ENCODE data around the gene ARHGAP42.
A peak's percentile ranks its signal among the peaks of the same experiment; 100 is the strongest.

The ARHGAP42 gene

DNA sequence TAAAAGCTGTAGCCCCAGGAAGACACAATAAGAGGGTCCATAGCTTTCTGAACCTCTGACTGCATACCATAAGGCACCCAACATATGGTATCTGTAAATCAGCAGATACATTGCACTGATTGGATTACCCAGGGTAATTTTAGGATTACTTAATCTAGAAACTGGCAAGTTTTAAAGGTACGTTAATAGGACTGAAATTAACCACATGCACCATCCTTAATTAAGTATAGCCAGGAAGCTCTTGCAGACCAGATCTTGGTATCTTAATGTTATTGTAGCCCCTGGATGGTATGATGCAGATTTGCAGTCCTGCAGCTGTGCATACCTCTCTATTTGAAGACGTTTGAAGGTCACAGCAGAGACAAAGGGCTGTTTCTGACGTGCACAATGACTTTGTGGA is 72.8 kb downstream of the ARHGAP42 start:
- DNase-seq (ENCODE audit: low spot score): no peak

GRCh38 chr11:100760744-100761143 is 73.7 kb downstream of the ARHGAP42 start:
- no peak for DNase-seq (ENCODE audit: low spot score)

DNA sequence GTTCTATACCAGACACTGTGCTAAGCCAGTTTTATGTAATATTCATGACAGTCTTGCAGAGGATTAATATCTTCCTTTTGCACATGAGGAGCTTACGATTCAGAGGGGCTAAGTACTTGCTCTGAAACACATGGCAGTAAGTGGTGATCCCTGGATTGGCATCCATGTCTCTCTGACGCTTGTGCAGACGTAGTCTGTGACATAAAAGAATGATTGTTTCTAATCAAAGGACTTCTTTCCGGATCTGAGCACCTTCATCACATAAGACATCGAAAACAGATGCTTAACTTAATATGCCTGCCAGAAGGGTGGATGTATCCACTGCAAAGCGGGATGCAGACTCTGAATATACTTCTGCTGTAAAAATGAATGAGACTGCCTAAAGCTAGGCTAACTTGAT is 74.8 kb downstream of the ARHGAP42 start:
- DNase-seq (ENCODE audit: low spot score): no peak

DNA sequence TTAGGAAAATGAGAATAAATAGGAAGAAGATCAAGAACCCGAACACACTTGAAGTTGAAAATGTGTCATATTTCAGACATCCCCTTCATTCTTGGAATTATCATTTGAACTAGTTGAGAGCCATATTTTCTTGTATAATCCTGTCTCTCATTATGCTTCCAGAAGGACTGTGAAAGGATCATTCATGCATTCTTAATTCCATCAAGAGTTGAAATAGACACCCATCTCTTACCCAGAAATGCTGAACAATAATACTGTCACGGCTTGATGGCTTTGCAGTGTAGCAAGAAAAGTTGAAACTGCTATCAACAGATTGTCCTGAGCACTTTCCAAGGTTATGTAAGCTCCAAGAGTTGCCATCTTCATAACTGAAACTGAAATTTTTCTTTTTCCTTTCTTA is 79.7 kb downstream of the ARHGAP42 start:
- no peak for DNase-seq (ENCODE audit: low spot score)

- no peak for DNase-seq (ENCODE audit: low spot score)
Measured at GRCh38 chr11:100769165-100769564, 82.1 kb downstream of the ARHGAP42 start.

DNA sequence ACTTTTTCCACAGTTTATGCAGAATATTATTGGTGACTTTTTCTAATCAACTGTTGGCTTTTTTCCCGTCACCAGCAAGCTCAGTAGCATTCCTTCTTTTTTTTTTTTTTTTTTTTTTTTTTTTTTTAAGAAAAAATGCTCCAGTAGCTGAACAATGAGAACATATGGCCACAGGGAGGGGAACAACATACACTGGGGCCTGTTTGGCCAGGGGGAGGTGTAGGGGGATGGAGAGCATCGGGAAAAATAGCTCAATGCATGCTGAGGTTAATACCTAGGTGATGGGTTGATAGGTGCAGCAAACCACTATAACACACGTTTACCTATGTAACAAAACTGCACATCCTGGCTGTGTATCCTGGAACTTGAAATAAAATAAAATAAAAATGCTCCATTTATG is 82.5 kb downstream of the ARHGAP42 start:
- DNase-seq (ENCODE audit: low spot score): no peak

DNA sequence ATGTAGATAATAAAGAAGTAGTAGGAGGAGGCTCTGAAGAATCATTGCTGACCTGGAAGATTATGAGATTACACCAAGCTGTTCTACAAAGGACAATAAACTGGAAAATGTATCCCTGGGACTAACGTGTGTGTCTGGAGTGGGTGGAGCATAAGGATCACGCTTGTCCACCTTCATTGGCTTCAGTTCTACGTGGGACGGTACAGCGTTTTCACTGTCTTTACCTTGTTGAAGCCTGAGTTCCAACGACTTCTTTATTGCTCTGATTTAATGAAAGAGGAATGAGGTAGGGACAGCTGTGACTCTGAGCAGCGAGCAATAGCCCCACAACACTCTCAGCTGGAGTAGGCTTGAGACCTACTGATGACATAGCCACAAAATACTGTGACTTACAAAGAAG is 87.0 kb downstream of the ARHGAP42 start:
- DNase-seq (ENCODE audit: low spot score): no peak

DNA sequence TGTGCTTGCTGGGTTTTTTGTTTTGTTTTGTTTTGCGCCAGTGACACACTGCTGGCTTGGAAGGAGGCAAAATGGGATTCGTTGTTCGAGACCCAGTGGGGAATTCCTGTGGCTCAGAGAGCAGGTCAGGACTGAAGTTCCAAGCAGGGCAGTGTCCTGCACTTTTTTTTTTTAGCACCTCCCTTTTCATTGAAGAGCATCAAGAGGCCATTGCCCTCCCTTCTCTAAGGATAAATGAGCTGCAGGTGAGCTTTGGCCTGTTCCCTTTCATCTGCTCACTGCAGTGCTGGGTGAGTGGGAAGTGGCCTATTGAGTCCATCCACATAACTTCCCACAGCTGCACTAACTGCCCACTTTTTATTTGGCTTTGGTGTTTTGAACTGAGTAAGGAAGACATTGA is 87.8 kb downstream of the ARHGAP42 start:
- DNase-seq (ENCODE audit: low spot score): no peak

- no peak for DNase-seq (ENCODE audit: low spot score)
Measured at GRCh38 chr11:100776212-100776896, 89.3 kb downstream of the ARHGAP42 start.

DNA sequence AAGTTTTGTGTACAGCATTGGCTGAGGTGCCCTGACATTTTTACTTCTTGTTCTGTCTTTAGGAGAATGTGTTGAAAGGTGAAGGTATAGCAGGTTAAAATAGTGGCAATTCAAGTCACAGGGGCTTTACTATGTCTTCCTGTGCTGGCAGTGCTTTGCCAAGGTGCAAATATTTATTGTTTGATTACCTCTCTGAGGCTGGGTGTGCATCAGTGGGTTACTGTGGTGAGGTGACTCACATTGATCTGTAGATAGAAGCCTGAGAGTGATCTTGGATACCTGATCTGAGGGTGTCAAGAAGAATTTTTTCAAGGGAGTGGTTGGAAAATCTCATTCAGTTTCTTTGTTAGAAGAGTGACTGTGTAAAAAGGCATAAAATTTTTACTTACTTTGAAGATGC is 90.0 kb downstream of the ARHGAP42 start:
- no peak for DNase-seq (ENCODE audit: low spot score)

GRCh38 chr11:100777736-100778135 is 90.6 kb downstream of the ARHGAP42 start:
- DNase-seq (ENCODE audit: low spot score): no peak

DNA sequence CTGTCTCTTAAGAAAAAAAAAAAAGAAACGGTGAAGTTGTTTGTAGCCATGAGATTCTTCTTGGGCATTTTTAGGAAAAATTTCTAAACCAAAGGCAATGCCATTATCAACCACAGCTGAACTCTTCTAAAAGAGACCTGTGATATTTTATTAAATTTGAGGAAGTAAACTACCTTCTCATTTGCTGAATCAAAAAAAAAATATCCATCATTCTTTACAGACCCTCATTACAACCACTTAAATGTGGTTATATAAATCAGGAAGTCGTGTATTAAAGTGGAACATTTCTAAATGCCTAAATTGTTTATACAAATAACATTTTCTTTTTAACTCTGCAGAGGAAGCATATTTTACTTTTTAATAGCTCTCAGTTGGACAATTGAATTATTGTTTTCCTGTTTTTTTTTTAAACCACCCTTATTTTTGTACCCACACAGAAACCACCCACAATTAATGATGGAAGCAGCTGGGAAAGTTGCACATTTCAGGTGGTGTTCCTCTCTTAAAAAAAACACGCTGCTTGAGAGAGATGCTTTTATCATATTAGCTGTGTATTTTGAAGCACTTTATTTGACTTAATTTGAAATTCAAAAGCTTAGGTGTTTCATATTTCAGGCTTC is 91.2 kb downstream of the ARHGAP42 start:
- DNase-seq (ENCODE audit: low spot score): no peak

GRCh38 chr11:100780470-100780869 is 93.4 kb downstream of the ARHGAP42 start:
- DNase-seq (ENCODE audit: low spot score): no peak

DNA sequence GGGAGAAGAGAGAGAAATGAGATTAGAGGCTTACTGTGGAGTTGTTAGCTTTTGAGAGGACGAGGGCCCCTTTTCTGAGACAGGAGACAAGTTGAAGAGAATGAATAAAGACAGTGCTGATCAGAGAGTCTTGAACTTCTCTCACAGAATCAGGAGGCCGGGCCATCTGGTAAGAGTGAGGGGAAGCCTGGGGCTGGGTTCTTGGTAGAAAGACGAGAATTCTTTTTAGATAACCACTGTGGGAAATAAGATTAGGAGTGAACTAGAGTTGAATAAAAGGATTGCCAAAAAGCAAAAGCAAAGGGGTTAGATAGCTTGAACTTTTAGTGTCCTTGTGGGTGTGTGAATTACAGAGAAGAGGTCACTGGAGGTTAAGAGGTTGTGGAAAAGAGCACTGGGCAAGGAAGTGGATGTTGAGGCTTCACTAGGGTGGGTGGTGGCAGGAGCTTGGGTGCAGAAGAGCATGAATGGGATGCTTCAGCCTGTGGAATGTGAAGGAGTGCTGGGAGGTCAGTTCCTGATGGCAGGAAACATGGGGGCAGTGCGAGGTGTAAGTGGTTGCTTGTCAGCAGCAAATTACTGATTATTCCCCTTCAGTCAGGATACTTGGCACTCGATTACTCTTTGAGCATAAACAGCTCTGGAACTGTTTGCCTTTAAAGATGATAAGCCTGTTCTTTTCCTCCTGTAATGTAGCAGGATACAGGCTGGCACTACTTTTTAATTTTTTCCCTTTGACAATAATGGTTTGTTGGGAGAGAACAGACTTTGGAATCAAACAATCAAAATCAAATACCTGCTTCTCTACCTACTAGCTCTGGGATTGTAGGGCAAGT is 98.3 kb downstream of the ARHGAP42 start:
- no peak for DNase-seq (ENCODE audit: low spot score)

GRCh38 chr11:100788561-100789295 is 101.6 kb downstream of the ARHGAP42 start:
- no peak for DNase-seq (ENCODE audit: low spot score)

- DNase-seq (ENCODE audit: low spot score): peak; percentile 43
Measured at GRCh38 chr11:100789500-100789899, 102.4 kb downstream of the ARHGAP42 start.

DNA sequence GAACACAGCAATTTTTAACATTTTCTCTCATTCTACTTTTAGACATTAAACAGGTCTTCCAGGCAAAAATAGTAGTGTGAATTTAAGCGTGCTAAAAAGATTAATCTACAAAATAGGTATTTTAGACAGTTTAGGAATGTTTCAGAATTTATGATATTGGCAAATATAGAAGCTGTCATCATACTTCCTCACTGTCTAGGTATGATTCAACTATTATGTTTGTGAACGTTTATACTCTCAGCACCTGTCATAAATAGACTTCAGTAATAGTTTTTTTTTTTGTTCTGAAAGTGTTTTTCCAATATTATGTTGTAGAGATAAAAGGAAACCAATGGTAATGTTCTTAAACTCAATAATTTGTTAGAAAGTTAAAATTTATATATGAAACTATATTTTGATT is 103.0 kb downstream of the ARHGAP42 start:
- DNase-seq (ENCODE audit: low spot score): no peak

DNA sequence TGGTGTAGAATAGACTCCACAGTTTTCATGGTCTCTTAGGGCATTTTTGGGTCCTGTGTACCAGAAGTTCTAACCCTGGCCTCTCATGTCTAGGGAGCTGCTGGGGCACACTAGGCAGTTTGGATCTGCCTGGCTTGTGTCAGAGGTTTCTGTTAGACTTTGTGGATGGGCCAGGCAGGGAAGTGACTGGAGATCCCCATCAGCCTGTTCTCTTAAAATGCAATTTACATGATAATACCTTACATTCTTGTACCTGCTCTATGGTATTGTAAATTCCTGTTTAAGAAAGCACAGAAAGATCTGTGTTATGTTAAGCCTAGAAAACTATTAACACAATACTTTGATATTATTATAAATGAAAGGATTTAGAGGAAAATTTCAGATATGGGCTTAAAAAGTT is 104.0 kb downstream of the ARHGAP42 start:
- DNase-seq (ENCODE audit: low spot score): no peak

GRCh38 chr11:100791860-100792259 is 104.8 kb downstream of the ARHGAP42 start:
- DNase-seq (ENCODE audit: low spot score): no peak

- DNase-seq (ENCODE audit: low spot score): no peak
Measured at GRCh38 chr11:100793525-100793924, 106.4 kb downstream of the ARHGAP42 start.

GRCh38 chr11:100794446-100794845 is 107.4 kb downstream of the ARHGAP42 start:
- DNase-seq (ENCODE audit: low spot score): no peak

GRCh38 chr11:100799445-100799844 is 112.4 kb downstream of the ARHGAP42 start:
- DNase-seq (ENCODE audit: low spot score): no peak

All from hematopoietic multipotent progenitor cell treated with erythropoietin and hydrocortisone succinate and interleukin-3 and kit ligand, for 15 days (in vitro differentiated cells).